Mucosa of stomach (tissue), 1 donor: ENCODE data around the gene FCAR.
"Not testable (repeated sequence)": the region's sequence is repeated elsewhere in the genome, so short reads cannot be mapped to it uniquely, and the experiment has no call there.

Experiments
- H3K27me3 ChIP-seq: one replicate; pipeline ENCODE4 v1.7.0; 2013; ENCODE audit warnings: mild to moderate bottlenecking, low read length; ENCODE audit not compliant: control insufficient read depth, insufficient read depth
- H3K36me3 ChIP-seq: one replicate; pipeline ENCODE4 v1.7.0; 2013; ENCODE audit warnings: low read length; ENCODE audit not compliant: control insufficient read depth, insufficient read depth
- H3K4me1 ChIP-seq: one replicate; pipeline ENCODE4 v1.7.0; 2013; ENCODE audit warnings: mild to moderate bottlenecking, low read length; ENCODE audit not compliant: control insufficient read depth, insufficient read depth
- H3K4me3 ChIP-seq: one replicate; pipeline ENCODE4 v1.7.0; 2013; ENCODE audit warnings: low read length
- H3K9ac ChIP-seq: one replicate; pipeline ENCODE4 v1.7.0; 2013; ENCODE audit warnings: mild to moderate bottlenecking, low read length, moderate library complexity
- H3K9me3 ChIP-seq: one replicate; pipeline ENCODE4 v1.7.0; 2013; ENCODE audit warnings: mild to moderate bottlenecking, low read length, moderate library complexity; ENCODE audit not compliant: control insufficient read depth
- donor health status: Pancreatic carcinoma.

Gene FCAR

DNA sequence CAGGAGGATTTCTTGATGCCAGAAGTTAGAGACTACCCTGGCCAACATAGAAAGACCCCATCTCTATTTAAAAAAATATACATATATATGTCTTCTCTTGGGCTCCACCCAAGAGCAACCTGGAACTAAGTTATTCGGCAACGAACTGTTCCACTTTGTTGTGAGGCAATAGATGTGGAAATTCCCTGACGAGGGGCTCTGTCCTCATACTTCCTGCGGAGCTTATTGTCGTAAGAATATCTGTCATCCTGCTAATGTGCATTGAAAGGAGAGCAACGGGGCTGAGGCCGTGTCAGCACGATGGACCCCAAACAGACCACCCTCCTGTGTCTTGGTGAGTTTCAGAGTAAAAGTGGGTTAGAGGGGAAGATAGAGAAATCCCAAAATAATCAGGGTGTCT is at the start of gene FCAR:
Gene FCAR (plus strand): TSS at position 246 of the 400 bp plus-strand sequence. CDS start 55 bp downstream, at position 301.
- Histone ChIP-seq H3K4me1 (no peaks in the 10 kb centered on the region), H3K9ac (no peak within 1 kb of the TSS), H3K9me3 (no peaks in the 10 kb centered on the region), H3K27me3 (no peaks in the 10 kb centered on the region), H3K4me3 (no peak within 1 kb of the TSS), H3K36me3 (no peaks in the 10 kb centered on the region)

DNA sequence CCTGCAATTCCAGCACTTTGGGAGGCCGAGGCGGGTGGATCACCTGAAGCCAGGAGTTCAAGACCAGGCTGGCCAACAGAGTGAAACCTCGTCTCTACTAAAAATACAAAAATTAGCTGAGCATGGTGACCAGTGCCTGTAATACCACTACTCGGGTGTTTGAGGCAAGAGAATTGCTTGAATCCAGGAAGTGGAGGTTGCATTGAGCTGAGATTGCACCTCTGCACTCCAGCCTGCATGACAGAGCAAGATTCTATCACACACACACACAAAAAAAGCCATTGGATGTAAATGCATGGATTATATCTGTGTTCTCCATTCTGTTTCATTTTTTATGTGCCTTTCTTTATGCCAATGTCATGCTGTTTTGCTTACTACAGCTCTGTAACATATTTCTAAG is 49.6 kb upstream of the FCAR start:
- H3K4me3 ChIP-seq, H3K9me3 ChIP-seq, H3K36me3 ChIP-seq, H3K4me1 ChIP-seq, H3K9ac ChIP-seq, H3K27me3 ChIP-seq: not testable (repeated sequence)

DNA sequence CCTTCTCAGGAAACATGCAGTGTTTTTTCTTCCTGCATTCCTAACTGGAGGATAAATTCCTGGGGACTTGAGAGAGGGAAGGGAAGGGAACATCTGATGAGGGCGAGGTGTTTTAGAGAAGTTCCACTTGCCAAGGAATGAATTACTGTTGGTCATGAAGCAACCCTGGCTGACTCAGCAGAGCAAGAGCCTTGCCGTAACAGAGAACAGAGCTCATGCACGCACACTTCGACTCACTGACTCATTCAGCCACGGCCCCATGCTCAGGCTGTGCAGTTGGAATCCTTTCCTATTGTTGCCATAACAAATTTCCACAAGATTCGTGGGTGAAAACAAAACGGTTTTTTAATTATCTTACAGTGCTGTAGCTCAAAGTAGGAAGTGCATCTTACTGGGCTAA is 48.7 kb upstream of the FCAR start:
- not testable (repeated sequence) for H3K4me3 ChIP-seq, H3K9me3 ChIP-seq, H3K9ac ChIP-seq, H3K36me3 ChIP-seq, H3K4me1 ChIP-seq, H3K27me3 ChIP-seq

DNA sequence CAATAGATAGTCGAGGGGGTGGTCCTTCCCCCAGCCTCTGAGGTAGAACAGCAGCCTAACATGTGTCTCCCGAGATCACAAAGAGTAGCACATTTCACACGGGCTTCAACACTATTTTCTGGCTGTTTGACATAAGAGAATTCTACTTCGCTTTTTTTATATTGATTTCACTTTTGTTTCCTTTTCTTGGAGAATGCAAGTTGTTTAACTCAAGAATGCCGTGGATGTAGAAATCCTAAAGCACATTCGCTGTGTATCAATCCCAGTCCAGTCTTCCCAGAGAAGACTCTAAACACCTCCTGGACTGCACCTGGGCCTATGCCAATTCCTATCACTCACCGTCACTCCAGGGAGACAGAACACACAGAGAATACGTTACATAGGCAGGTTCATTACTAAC is 46.0 kb upstream of the FCAR start:
- not testable (repeated sequence) for H3K4me1 ChIP-seq, H3K9me3 ChIP-seq, H3K4me3 ChIP-seq, H3K9ac ChIP-seq, H3K27me3 ChIP-seq, H3K36me3 ChIP-seq

DNA sequence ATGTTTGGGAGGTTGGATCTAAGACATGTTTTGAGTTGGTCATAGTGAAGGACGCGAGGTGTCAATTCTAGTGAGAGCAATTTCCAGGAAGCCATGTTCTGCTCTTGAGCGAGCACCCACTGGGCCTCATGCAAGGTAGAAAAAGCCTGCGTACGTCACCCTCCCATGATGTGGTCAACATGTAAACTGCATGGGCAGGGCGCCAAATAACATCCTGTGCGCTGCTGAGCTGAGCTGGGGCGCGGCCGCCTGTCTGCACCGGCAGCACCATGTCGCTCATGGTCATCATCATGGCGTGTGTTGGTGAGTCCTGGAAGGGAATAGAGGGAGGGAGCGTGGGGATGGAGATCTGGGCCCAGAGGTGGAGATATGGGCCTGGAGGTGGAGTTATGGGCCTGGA is 41.5 kb upstream of the FCAR start, which contains the start of gene KIR2DS4:
Gene KIR2DS4 (plus strand): TSS at position 181 of the 400 bp plus-strand sequence.
- not testable (repeated sequence) for H3K9me3 ChIP-seq, H3K9ac ChIP-seq, H3K4me3 ChIP-seq, H3K27me3 ChIP-seq, H3K36me3 ChIP-seq, H3K4me1 ChIP-seq

DNA sequence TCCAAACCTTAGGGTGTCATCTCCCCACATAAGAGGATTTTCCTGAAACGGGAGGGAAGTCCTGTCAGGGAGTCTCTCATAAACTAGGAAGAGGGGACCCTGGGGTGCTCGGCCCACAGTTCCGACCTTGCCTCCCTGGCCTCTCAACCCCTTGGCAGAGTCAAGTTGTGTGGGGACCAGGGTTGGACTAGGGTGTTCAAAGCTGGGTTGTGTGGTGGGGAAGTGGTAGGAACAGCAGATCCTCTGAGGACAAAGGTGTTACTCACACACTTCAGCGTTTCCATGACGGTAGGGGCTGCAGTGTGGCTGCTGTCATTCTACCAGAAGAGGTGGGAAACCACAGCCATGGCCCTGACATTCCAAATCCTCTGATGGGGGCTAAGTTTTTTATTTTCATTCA is 38.9 kb upstream of the FCAR start:
- not testable (repeated sequence) for H3K36me3 ChIP-seq, H3K27me3 ChIP-seq, H3K4me3 ChIP-seq, H3K9me3 ChIP-seq, H3K9ac ChIP-seq, H3K4me1 ChIP-seq

DNA sequence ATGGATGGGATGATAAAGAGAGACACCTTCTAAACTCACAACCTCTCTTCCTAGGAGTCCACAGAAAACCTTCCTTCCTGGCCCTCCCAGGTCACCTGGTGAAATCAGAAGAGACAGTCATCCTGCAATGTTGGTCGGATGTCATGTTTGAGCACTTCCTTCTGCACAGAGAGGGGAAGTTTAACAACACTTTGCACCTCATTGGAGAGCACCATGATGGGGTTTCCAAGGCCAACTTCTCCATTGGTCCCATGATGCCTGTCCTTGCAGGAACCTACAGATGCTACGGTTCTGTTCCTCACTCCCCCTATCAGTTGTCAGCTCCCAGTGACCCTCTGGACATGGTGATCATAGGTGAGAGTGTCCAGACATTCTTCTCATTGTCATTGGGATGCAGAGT is 36.5 kb upstream of the FCAR start:
- not testable (repeated sequence) for H3K4me1 ChIP-seq, H3K9me3 ChIP-seq, H3K27me3 ChIP-seq, H3K36me3 ChIP-seq, H3K4me3 ChIP-seq, H3K9ac ChIP-seq

DNA sequence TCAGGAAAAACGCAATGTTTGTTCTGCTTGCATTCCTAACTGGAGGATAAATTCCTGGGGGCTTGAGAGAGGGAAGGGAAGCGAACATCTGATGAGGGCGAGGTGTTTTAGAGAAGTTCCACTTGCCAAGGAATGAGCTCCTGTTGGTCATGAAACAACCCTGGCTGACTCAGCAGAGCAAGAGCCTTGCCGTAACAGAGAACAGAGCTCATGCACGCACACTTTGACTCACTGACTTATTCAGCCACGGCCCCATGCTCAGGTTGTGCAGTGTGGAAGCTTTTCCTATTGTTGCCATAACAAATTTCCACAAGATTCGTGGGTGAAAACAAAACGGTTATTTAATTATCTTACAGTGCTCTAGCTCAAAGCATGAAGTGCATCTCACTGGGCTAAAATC is 30.9 kb upstream of the FCAR start:
- not testable (repeated sequence) for H3K27me3 ChIP-seq, H3K36me3 ChIP-seq, H3K4me1 ChIP-seq, H3K4me3 ChIP-seq, H3K9me3 ChIP-seq, H3K9ac ChIP-seq

DNA sequence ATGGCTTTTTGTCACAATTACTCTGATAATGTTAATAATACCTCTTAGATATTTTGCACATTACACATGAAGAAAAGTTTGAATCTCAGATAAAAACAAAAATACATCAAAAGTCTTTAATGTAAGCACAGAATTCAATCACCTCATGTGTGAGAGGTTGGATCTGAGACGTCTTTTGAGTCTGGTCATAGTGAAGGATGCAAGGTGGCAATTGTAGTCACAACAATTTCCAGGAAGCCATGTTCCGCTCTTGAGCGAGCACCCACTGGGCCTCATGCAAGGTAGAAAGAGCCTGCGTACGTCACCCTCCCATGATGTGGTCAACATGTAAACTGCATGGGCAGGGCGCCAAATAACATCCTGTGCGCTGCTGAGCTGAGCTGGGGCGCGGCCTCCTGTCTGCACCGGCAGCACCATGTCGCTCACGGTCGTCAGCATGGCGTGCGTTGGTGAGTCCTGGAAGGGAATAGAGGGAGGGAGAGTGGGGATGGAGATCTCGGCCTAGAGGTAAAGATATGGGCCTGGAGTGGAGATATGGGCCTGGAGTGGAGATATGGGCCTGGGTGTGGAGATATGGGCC is 23.9 kb upstream of the FCAR start, which contains the start of gene KIR3DL2:
Gene KIR3DL2 (plus strand): TSS at position 383 of the 580 bp plus-strand sequence. CDS start 33 bp downstream, at position 416.
- not testable (repeated sequence) for H3K9me3 ChIP-seq, H3K4me3 ChIP-seq, H3K9ac ChIP-seq, H3K27me3 ChIP-seq, H3K4me1 ChIP-seq, H3K36me3 ChIP-seq

DNA sequence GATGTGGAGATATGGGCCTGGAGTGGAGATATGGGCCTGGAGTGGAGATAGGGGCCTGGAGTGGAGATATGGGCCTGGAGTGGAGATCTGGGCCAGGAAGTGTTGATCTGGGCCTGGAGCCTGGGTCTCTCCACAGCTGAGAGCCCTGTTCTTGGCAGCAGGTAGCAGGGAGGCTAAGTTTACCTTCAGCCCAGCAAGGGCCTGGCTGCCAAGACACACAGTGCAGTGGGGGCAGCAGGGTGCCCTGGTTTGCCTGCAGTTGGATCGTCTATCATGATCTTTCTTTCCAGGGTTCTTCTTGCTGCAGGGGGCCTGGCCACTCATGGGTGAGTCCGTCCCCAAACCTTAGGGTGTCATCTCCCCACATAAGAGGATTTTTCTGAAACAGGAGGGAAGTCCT is 23.1 kb upstream of the FCAR start:
- H3K9ac ChIP-seq, result no peak overlapping the region

DNA sequence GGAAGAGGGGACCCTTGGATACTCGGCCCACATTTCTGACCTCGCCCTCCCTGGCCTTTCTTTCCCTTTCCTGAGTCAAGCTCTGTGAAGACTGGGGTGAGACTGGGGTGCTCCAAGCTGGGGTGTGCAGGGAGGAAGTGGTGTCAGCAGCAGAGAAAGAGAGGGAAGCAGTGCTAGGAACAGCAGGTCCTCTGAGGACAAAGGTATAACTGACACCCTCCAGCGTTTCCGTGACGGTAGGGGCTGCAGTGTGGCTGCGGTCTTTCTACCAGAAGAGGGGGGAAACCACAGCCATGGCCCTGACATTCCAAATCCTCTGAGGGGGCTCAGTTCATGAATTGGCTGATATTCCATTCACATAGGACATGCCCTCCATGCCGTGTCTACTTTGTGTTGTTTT is 22.7 kb upstream of the FCAR start:
- Histone ChIP-seq H3K36me3 (no peaks in the 10 kb centered on the region), H3K9me3 (no peaks in the 10 kb centered on the region), H3K4me1 (no peaks in the 10 kb centered on the region), H3K27me3 (no peaks in the 10 kb centered on the region), H3K9ac (no peak overlapping the region), H3K4me3 (no peak overlapping the region)

More for the DNA sequence above, 23.1 kb upstream of the FCAR start:
- no peaks in the 10 kb centered on the region for H3K9me3 ChIP-seq
- H3K27me3 ChIP-seq, result no peaks in the 10 kb centered on the region
- no peaks in the 10 kb centered on the region for H3K4me1 ChIP-seq
- no peak overlapping the region for H3K4me3 ChIP-seq
- no peaks in the 10 kb centered on the region for H3K36me3 ChIP-seq

DNA sequence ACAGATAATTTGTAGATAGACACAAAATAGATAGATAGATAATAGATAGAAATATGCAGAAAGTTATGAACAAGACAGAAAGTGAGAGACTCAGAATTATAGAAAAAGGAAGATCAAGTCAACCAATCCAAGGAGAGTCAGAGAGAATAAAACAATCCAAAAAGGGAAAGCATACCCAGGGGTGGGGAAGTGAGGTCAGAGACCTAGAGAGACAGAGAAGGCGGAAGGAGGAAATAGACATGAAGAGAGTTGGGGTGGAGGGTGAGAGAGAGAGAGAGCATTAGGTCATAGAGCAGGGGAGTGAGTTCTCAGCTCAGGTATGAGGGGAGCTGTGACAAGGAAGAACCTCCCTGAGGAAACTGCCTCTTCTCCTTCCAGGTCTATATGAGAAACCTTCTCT is 18.8 kb upstream of the FCAR start:
- H3K9ac ChIP-seq, H3K9me3 ChIP-seq: not testable (repeated sequence)

DNA sequence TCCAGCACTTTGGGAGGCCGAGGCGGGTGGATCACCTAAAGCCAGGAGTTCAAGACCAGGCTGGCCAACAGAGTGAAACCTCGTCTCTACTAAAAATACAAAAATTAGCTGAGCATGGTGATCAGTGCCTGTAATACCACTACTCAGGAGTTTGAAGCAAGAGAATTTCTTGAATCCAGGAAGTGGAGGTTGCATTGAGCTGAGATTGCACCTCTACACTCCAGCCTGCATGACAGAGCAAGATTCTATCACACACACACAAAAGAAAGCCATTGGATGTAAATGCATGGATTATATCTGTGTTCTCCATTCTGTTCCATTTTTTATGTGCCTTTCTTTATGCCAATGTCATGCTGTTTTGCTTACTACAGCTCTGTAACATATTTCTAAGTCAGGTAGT is 15.6 kb upstream of the FCAR start:
- not testable (repeated sequence) for H3K9ac ChIP-seq, H3K9me3 ChIP-seq, H3K4me3 ChIP-seq, H3K27me3 ChIP-seq, H3K4me1 ChIP-seq, H3K36me3 ChIP-seq

More for the DNA sequence above, 18.8 kb upstream of the FCAR start:
- H3K4me1 ChIP-seq, H3K36me3 ChIP-seq, H3K27me3 ChIP-seq, H3K4me3 ChIP-seq: not testable (repeated sequence)
